PC-3 (cell line): ENCODE measurements around the gene DACT1. TPM values are rescaled to one million over a fixed set of nuclear protein-coding genes. Genes with fewer than 3 reads are reported as not detected.

Experiments used
- ATAC-seq: fragments of 200-7000 bp; cut with Tn5 transposase; 2 replicates; pipeline ENCODE4 v1.9.1; 2020; ENCODE audit warnings: mild to moderate bottlenecking, moderate library complexity
- BruUV-seq: library from RNA; stranded (reverse); fragments of 400-500 nt; replicated peaks from 2 replicates; lab custom pipeline; 2021; lab: Mats Ljungman, UMichigan
- CTCF ChIA-PET: fragments of 300-600 bp; sonication (Branson Sonifier 250); formaldehyde crosslinking; loops from one replicate; lab custom pipeline; 2022; ENCODE audit warnings: antibody characterized with exemption; lab: Charles Lee
- POLR2A ChIA-PET: fragments of 300-600 bp; sonication (Branson Sonifier 250); formaldehyde crosslinking; loops from one replicate; lab custom pipeline; 2022; ENCODE audit warnings: antibody characterized with exemption; ENCODE audit not compliant: unreplicated experiment; lab: Charles Lee
- DNase-seq: peaks from one replicate; pipeline ENCODE4 v3.0.0-alpha.2; 2015
- H2AFZ ChIP-seq: fragments of 300-600 bp; sonication (generic); 2 replicates; pipeline ENCODE4 v1.6.0; 2016; ENCODE audit warnings: antibody characterized with exemption, low read length
- H3F3A ChIP-seq: fragments of 300-600 bp; sonication (generic); one replicate; pipeline ENCODE4 v1.6.0; 2017; ENCODE audit warnings: antibody characterized with exemption, low read length, control low read depth, mild to moderate bottlenecking; ENCODE audit not compliant: unreplicated experiment
- H3K27ac ChIP-seq: fragments of 300-600 bp; sonication (generic); 2 replicates; pipeline ENCODE4 v1.5.1; 2016; ENCODE audit warnings: mild to moderate bottlenecking, low read length
- H3K27me3 ChIP-seq: fragments of 300-600 bp; sonication (generic); 2 replicates; pipeline ENCODE4 v1.6.1; 2016; ENCODE audit warnings: low read length, mixed read lengths
- H3K36me3 ChIP-seq: fragments of 300-600 bp; sonication (generic); 2 replicates; pipeline ENCODE4 v1.6.1; 2016; ENCODE audit warnings: low read depth, mixed run types, low read length, mixed read lengths
- H3K4me1 ChIP-seq: fragments of 300-600 bp; sonication (generic); 2 replicates; pipeline ENCODE4 v1.5.1; 2016; ENCODE audit warnings: low read length; ENCODE audit not compliant: insufficient read depth
- H3K4me2 ChIP-seq: fragments of 300-600 bp; sonication (generic); 2 replicates; pipeline ENCODE4 v1.6.0; 2016; ENCODE audit warnings: low read length
- H3K4me3 ChIP-seq: fragments of 300-600 bp; sonication (generic); 2 replicates; pipeline ENCODE4 v1.5.1; 2016; ENCODE audit warnings: mild to moderate bottlenecking, low read length, mixed read lengths
- H3K79me2 ChIP-seq: fragments of 300-600 bp; sonication (generic); 2 replicates; pipeline ENCODE4 v1.6.1; 2017; ENCODE audit warnings: low read length, mixed read lengths
- H3K9ac ChIP-seq: fragments of 300-600 bp; sonication (generic); 2 replicates; pipeline ENCODE4 v1.6.0; 2016; ENCODE audit warnings: mild to moderate bottlenecking, low read length
- H3K9me2 ChIP-seq: fragments of 300-600 bp; sonication (generic); replicated peaks from 2 replicates; pipeline ENCODE4 v1.6.1; 2016; ENCODE audit warnings: mixed run types, low read length, mixed read lengths
- H3K9me3 ChIP-seq: fragments of 300-600 bp; sonication (generic); 2 replicates; pipeline ENCODE4 v1.6.1; 2016; ENCODE audit warnings: low read length, mixed read lengths
- H4K20me1 ChIP-seq: fragments of 300-600 bp; sonication (generic); 2 replicates; pipeline ENCODE4 v1.6.1; 2016; ENCODE audit warnings: low read length, mixed read lengths
- EZH2 ChIP-seq: fragments of 300-600 bp; sonication (generic); IDR thresholded peaks from one replicate; pipeline ENCODE4 v1.6.1; 2017; ENCODE audit warnings: antibody characterized with exemption, mild to moderate bottlenecking, low read length; ENCODE audit not compliant: unreplicated experiment
- EZH2phosphoT487 ChIP-seq: fragments of 300-600 bp; sonication (generic); IDR thresholded peaks from 2 replicates; pipeline ENCODE4 v1.6.1; 2018; ENCODE audit warnings: mild to moderate bottlenecking, antibody characterized with exemption, low read length, borderline replicate concordance
- intact Hi-C: fragments of 100-400 bp; cut with micrococcal nuclease; formaldehyde crosslinking; loops from 2 replicates; pipeline ENCODE4 v1.9.0; 2023
- total RNA-seq: library from RNA; depleted of rRNA; stranded (reverse); fragments of >200 nt; gene quantifications from 2 replicates; pipeline ENCODE4 v1.2.3, GENCODE V29; 2014
- TF ChIP-seq, protein P1 (sequence below): fragments of 300-600 bp; sonication (generic); conservative IDR thresholded peaks from 2 replicates; pipeline ENCODE4 v1.5.1; 2017; ENCODE audit warnings: antibody characterized with exemption, low read depth, mild to moderate bottlenecking, low read length

Gene DACT1
- total RNA-seq, 1 experiment from 2014 or later = 1.8 TPM

DNA sequence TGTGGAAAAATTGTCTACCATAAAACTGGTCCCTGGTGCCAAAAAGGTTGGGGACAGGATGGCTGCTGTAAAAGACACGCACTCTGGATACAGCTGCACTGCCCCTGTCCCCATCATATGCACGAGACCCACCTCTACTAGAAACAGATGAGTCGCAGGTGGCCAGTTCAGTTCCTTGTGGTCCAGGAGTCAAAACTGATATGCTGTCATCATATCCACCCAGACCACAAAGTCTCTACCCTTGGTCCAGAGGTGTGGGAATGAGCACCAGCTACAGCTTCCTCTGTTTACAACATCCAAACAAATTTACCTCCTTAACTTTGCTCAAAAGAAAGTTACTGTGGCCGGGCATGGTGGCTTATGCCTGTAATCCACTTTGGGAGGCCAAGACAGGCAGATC lies 43.8 kb upstream of the DACT1 start:
- POLR2A ChIA-PET = no interaction called here
- no peaks in the 10 kb centered on the region for H4K20me1 ChIP-seq
- no TSS peak for BruUV-seq

DNA sequence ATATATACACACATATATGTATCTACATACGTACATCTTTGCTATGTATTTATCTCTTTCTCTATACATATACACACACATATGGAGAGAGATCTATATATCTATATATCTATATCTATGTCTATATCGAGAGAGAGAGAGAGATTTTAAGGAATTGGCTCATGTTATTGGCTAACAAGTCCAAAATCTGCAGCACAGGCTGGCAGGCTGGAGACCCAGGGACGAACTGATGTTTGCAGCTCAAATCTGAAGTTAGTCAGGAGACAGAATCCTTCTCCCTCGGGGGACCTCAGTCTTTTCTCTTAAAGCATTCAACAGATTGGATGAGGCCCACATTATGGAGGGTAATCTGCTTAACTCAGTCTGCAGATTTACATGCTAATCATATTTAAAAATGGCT lies 40.7 kb upstream of the DACT1 start:
- H3K9ac ChIP-seq = no peak overlapping the region
- H3K9me3 ChIP-seq = no peaks in the 10 kb centered on the region
- no peak for DNase-seq
- CTCF ChIA-PET = no interaction called here
- intact Hi-C loops = no loop called here
- H4K20me1 ChIP-seq = no peaks in the 10 kb centered on the region
- peaks cover 29% of the 10 kb centered on the region for H3K27me3 ChIP-seq
- H2AFZ ChIP-seq = no peak overlapping the region
- POLR2A ChIA-PET = no interaction called here
- H3K79me2 ChIP-seq = no peaks in the 10 kb centered on the region
- no peaks in the 10 kb centered on the region for H3K4me1 ChIP-seq
- TF ChIP-seq, protein P1, sequence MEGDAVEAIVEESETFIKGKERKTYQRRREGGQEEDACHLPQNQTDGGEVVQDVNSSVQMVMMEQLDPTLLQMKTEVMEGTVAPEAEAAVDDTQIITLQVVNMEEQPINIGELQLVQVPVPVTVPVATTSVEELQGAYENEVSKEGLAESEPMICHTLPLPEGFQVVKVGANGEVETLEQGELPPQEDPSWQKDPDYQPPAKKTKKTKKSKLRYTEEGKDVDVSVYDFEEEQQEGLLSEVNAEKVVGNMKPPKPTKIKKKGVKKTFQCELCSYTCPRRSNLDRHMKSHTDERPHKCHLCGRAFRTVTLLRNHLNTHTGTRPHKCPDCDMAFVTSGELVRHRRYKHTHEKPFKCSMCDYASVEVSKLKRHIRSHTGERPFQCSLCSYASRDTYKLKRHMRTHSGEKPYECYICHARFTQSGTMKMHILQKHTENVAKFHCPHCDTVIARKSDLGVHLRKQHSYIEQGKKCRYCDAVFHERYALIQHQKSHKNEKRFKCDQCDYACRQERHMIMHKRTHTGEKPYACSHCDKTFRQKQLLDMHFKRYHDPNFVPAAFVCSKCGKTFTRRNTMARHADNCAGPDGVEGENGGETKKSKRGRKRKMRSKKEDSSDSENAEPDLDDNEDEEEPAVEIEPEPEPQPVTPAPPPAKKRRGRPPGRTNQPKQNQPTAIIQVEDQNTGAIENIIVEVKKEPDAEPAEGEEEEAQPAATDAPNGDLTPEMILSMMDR = no peak
- no peak for TF ChIP-seq EZH2
- no peak for TF ChIP-seq EZH2phosphoT487
- H3K27ac ChIP-seq = no peak overlapping the region
- no peaks in the 10 kb centered on the region for H3K36me3 ChIP-seq
- no TSS peak for BruUV-seq
- ATAC-seq = no peak
- no peaks in the 10 kb centered on the region for H3F3A ChIP-seq
- H3K9me2 ChIP-seq = no peaks in the 10 kb centered on the region
- no peak overlapping the region for H3K4me2 ChIP-seq
- no peak overlapping the region for H3K4me3 ChIP-seq

More for the DNA sequence above, 43.8 kb upstream of the DACT1 start:
- no peak for ATAC-seq
- Histone ChIP-seq H3K27ac (no peak overlapping the region), H3K27me3 (peaks cover 32% of the 10 kb centered on the region), H3K79me2 (no peaks in the 10 kb centered on the region), H3K36me3 (no peaks in the 10 kb centered on the region), H3K4me2 (no peak overlapping the region), H3K9ac (no peak overlapping the region), H2AFZ (no peak overlapping the region), H3K9me2 (no peaks in the 10 kb centered on the region), H3K4me3 (no peak overlapping the region), H3K4me1 (no peaks in the 10 kb centered on the region), H3K9me3 (no peaks in the 10 kb centered on the region), H3F3A (no peaks in the 10 kb centered on the region)
- intact Hi-C loops = no loop called here
- TF ChIP-seq EZH2 (no peak), EZH2phosphoT487 (no peak)
- TF ChIP-seq, protein P1 = no peak; the same call in 1 of the 2 replicates
- DNase-seq = no peak
- CTCF ChIA-PET = no interaction called here

- H3K4me3 ChIP-seq = no peak overlapping the region
- H3K9me2 ChIP-seq = no peaks in the 10 kb centered on the region
- CTCF ChIA-PET = no interaction called here
- ATAC-seq (no peak), DNase-seq (no peak)
- no peaks in the 10 kb centered on the region for H4K20me1 ChIP-seq
- H2AFZ ChIP-seq = no peak overlapping the region
- no peaks in the 10 kb centered on the region for H3K36me3 ChIP-seq
- no peaks in the 10 kb centered on the region for H3K79me2 ChIP-seq
- H3K4me1 ChIP-seq = no peaks in the 10 kb centered on the region
- TF ChIP-seq, protein P1 = no peak
- no peak for TF ChIP-seq EZH2phosphoT487
- no peak for TF ChIP-seq EZH2
- intact Hi-C loops = no loop called here
- H3F3A ChIP-seq = no peaks in the 10 kb centered on the region
- H3K9me3 ChIP-seq = no peaks in the 10 kb centered on the region
- H3K9ac ChIP-seq = no peak overlapping the region
- H3K27me3 ChIP-seq = peaks cover 33% of the 10 kb centered on the region
- POLR2A ChIA-PET = no interaction called here
- no peak overlapping the region for H3K4me2 ChIP-seq
- BruUV-seq = no TSS peak
- no peak overlapping the region for H3K27ac ChIP-seq
These were observed 39.5 kb upstream of the DACT1 start for GRCh38 chr14:58598028-58598803.
